ENCODE data around the gene PTPRU. TPM values are rescaled to one million over a fixed set of nuclear protein-coding genes. Genes with fewer than 3 reads are reported as not detected.

The PTPRU gene
- total RNA-seq, 4 donors from 2014 or later = 12.9 to 17.9 (median 14.7) TPM

GRCh38 chr1:29240400-29240837, 4.1 kb downstream of the PTPRU start:
- no peak for TF ChIP-seq CTCF (IDR thresholded peaks at IDR 0.05; ENCODE audit: low read depth)

GRCh38 chr1:29240986-29241385, 4.7 kb downstream of the PTPRU start:
- no peak for TF ChIP-seq CTCF (IDR thresholded peaks at IDR 0.05; ENCODE audit: low read depth)

- TF ChIP-seq CTCF (IDR thresholded peaks at IDR 0.05; ENCODE audit: low read depth) = no peak
Observed at GRCh38 chr1:29243023-29243870, 6.9 kb downstream of the PTPRU start.

GRCh38 chr1:29243871-29244200, 7.5 kb downstream of the PTPRU start:
- no peak for TF ChIP-seq CTCF (IDR thresholded peaks at IDR 0.05; ENCODE audit: low read depth)

- no peak for TF ChIP-seq CTCF (IDR thresholded peaks at IDR 0.05; ENCODE audit: low read depth)
Observed at GRCh38 chr1:29245261-29245660, 8.9 kb downstream of the PTPRU start.

- no peak for TF ChIP-seq CTCF (IDR thresholded peaks at IDR 0.05; ENCODE audit: low read depth)
Observed at GRCh38 chr1:29245876-29246275, 9.6 kb downstream of the PTPRU start.

GRCh38 chr1:29247044-29247443, 10.7 kb downstream of the PTPRU start:
- no peak for TF ChIP-seq CTCF (IDR thresholded peaks at IDR 0.05; ENCODE audit: low read depth)
